EH (cell line): ENCODE measurements around the gene ZBTB17.
"Not testable (repeated sequence)": the region's sequence is repeated elsewhere in the genome, so short reads cannot be mapped to it uniquely, and the experiment has no call there.

Experiments used
- DNase-seq: peaks from one replicate; pipeline ENCODE4 v3.0.0-alpha.2; 2015; ENCODE audit warnings: low read depth

Gene ZBTB17

GRCh38 chr1:15975805-15976680 is at the start of gene ZBTB17:
Gene ZBTB17 (minus strand): TSS chr1:15976101. CDS start chr1:15948495, 27,606 bp downstream.
- peak; percentile 93 for DNase-seq

GRCh38 chr1:16023050-16023653 is 47.3 kb upstream of the ZBTB17 start:
- no peak for DNase-seq

GRCh38 chr1:16022393-16022792 is 46.5 kb upstream of the ZBTB17 start:
- DNase-seq: no peak

GRCh38 chr1:16021681-16022080 is 45.8 kb upstream of the ZBTB17 start, which contains the start of gene CLCNKA:
Gene CLCNKA (plus strand): TSS chr1:16022036. CDS start chr1:16022620, 584 bp downstream.
- DNase-seq: no peak

- DNase-seq: not testable (repeated sequence)
Observed at GRCh38 chr1:16020878-16021277, 45.0 kb upstream of the ZBTB17 start.

- peak; percentile 22 for DNase-seq
Observed at GRCh38 chr1:16020325-16020724, 44.4 kb upstream of the ZBTB17 start.

- DNase-seq: peak; percentile 66
Observed at GRCh38 chr1:16019644-16020277, 43.9 kb upstream of the ZBTB17 start.

GRCh38 chr1:16018749-16019643 is 43.1 kb upstream of the ZBTB17 start:
- no peak for DNase-seq

GRCh38 chr1:16018308-16018707 is 42.4 kb upstream of the ZBTB17 start:
- DNase-seq: no peak

GRCh38 chr1:16017461-16018303 is 41.8 kb upstream of the ZBTB17 start, which contains the start of gene HSPB7:
Gene HSPB7 (minus strand): TSS chr1:16018043. CDS start chr1:16017963, 80 bp downstream.
- peak; percentile 96 for DNase-seq

- DNase-seq: no peak
Observed at GRCh38 chr1:16017076-16017460, 41.2 kb upstream of the ZBTB17 start.

- DNase-seq: no peak
Observed at GRCh38 chr1:16015960-16016901, 40.3 kb upstream of the ZBTB17 start.

GRCh38 chr1:16015491-16015890 is 39.6 kb upstream of the ZBTB17 start:
- DNase-seq: no peak

GRCh38 chr1:16014509-16015482 is 38.9 kb upstream of the ZBTB17 start:
- no peak for DNase-seq

GRCh38 chr1:16013908-16014258 is 38.0 kb upstream of the ZBTB17 start:
- DNase-seq: no peak

- DNase-seq: peak; percentile 84
Observed at GRCh38 chr1:16013220-16013907, 37.5 kb upstream of the ZBTB17 start.

- DNase-seq: peak; percentile 87
Observed at GRCh38 chr1:16012590-16013219, 36.8 kb upstream of the ZBTB17 start.
